OCI-LY7 (cell line): ENCODE measurements around the gene KRT86. TPM values are rescaled to one million over a fixed set of nuclear protein-coding genes. Genes with fewer than 3 reads are reported as not detected.

ENCODE experiments used
- BruUV-seq: library from RNA; stranded (reverse); fragments of 400-500 nt; replicated peaks from 2 replicates; lab custom pipeline; 2021; lab: Mats Ljungman, UMichigan
- CTCF ChIA-PET: fragments of 300-600 bp; sonication (Branson Sonifier 250); formaldehyde crosslinking; loops from one replicate; lab custom pipeline; 2022; ENCODE audit warnings: antibody characterized with exemption; ENCODE audit not compliant: unreplicated experiment; lab: Charles Lee
- POLR2A ChIA-PET: fragments of 300-600 bp; sonication (Branson Sonifier 250); formaldehyde crosslinking; loops from one replicate; lab custom pipeline; 2022; ENCODE audit warnings: antibody characterized with exemption; lab: Charles Lee
- DNase-seq: peaks from one replicate; pipeline ENCODE4 v3.0.0-alpha.2; 2015; ENCODE audit warnings: low spot score
- H2AFZ ChIP-seq: fragments of 200-600 bp; sonication (generic), shearing (Covaris generic); 2 replicates; pipeline ENCODE4 v1.6.1; 2014; ENCODE audit warnings: mild to moderate bottlenecking, antibody characterized with exemption, low read length, moderate library complexity
- H3K27ac ChIP-seq: fragments of 200-600 bp; sonication (generic); 2 replicates; pipeline ENCODE4 v1.5.1; 2014; ENCODE audit warnings: mixed run types, low read depth, mild to moderate bottlenecking, moderate library complexity, low read length, inconsistent platforms; ENCODE audit not compliant: poor library complexity, severe bottlenecking
- H3K36me3 ChIP-seq: fragments of 200-600 bp; sonication (generic); 2 replicates; pipeline ENCODE4 v1.6.1; 2014; ENCODE audit warnings: mild to moderate bottlenecking, antibody characterized with exemption, low read length, moderate library complexity, mixed read lengths; ENCODE audit not compliant: insufficient read depth
- H3K4me1 ChIP-seq: fragments of 200-600 bp; sonication (generic); 2 replicates; pipeline ENCODE4 v1.5.1; 2014; ENCODE audit warnings: mild to moderate bottlenecking, low read length; ENCODE audit not compliant: insufficient read depth, poor library complexity, severe bottlenecking
- H3K4me2 ChIP-seq: fragments of 200-600 bp; sonication (generic); 2 replicates; pipeline ENCODE4 v1.6.1; 2014; ENCODE audit warnings: mild to moderate bottlenecking, low read length
- H3K4me3 ChIP-seq: fragments of 200-600 bp; sonication (generic); 2 replicates; pipeline ENCODE4 v1.5.1; 2014; ENCODE audit warnings: mild to moderate bottlenecking, low read depth, low read length; ENCODE audit not compliant: poor library complexity, severe bottlenecking
- H3K79me2 ChIP-seq: fragments of 200-600 bp; sonication (generic); 2 replicates; pipeline ENCODE4 v1.6.1; 2016; ENCODE audit warnings: low read depth, mild to moderate bottlenecking, low read length, moderate library complexity, mixed read lengths; ENCODE audit not compliant: insufficient read depth
- H3K9me2 ChIP-seq: fragments of 200-600 bp; sonication (generic); 2 replicates; pipeline ENCODE4 v1.6.1; 2016; ENCODE audit warnings: mild to moderate bottlenecking, low read length, mixed read lengths; ENCODE audit not compliant: insufficient read depth
- H3K9me3 ChIP-seq: fragments of 200-600 bp; sonication (generic); 2 replicates; pipeline ENCODE4 v1.6.1; 2014; ENCODE audit warnings: mild to moderate bottlenecking, mixed run types, low read length, mixed read lengths
- H4K20me1 ChIP-seq: fragments of 200-600 bp; sonication (generic); 2 replicates; pipeline ENCODE4 v1.6.1; 2014; ENCODE audit warnings: mild to moderate bottlenecking, antibody characterized with exemption, low read length, moderate library complexity, mixed read lengths; ENCODE audit not compliant: insufficient read depth
- EZH2phosphoT487 ChIP-seq: fragments of 200-600 bp; sonication (generic); IDR thresholded peaks from 2 replicates; pipeline ENCODE4 v1.6.1; 2018; ENCODE audit warnings: low read depth, borderline replicate concordance, mild to moderate bottlenecking, mixed run types, antibody characterized with exemption, low read length, moderate library complexity, mixed read lengths
- intact Hi-C: fragments of 100-400 bp; cut with micrococcal nuclease; formaldehyde crosslinking; loops from one replicate; pipeline ENCODE4 v1.10.0; 2022; ENCODE audit not compliant: unreplicated experiment
- total RNA-seq, 2 experiments: library from RNA; depleted of rRNA in 1 of 2; stranded (reverse); fragments of >200 nt in 1 of 2; shearing (Covaris generic) in 1 of 2; gene quantifications; 2 replicates each; pipeline ENCODE4 v1.2.3, GENCODE V29; 2014 to 2022
- TF ChIP-seq, protein P1 (sequence below): fragments of 200-600 bp; sonication (generic); conservative IDR thresholded peaks from 2 replicates; pipeline ENCODE4 v1.5.1; 2014; ENCODE audit warnings: mild to moderate bottlenecking, antibody characterized with exemption, low read length, moderate library complexity, mixed read lengths

Gene KRT86
- total RNA-seq, 2 experiments from 2014 or later: not detected

DNA sequence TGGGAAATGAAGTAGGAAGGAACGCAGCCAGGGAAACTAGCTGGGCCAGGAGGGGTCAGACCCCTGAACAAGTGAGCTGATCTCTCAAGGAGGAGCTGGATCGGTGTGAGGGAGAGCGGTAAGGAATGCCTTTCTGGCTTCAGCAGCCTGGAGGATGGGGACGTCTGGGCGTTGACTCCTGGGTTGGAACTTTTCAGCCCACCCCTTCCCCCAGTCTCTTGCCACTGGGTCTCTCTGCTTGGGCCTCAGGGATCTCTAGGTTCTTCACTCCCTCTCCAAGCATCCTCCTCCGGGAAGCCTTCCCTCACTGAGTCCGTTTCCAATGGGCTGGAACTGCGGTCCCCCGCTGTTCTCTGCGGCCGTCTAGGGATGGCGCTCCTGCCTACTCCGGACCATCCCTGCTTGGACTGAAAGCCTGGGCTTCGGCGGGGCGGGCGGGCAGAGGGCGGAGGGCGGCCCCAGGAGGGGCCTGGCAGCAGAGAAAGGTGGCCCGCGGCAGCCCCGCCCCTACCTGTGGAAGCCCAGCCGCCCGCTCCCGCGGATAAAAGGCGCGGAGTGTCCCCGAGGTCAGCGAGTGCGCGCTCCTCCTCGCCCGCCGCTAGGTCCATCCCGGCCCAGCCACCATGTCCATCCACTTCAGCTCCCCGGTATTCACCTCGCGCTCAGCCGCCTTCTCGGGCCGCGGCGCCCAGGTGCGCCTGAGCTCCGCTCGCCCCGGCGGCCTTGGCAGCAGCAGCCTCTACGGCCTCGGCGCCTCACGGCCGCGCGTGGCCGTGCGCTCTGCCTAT, 41.6 kb upstream of the KRT86 start, which contains the start of gene KRT7:
TSS of gene KRT7 (plus strand) at position 570 of the 788 bp plus-strand sequence. CDS start at position 624, 54 bp downstream.
- no peak for DNase-seq
- CTCF ChIA-PET: interaction anchor here (0.6 kb wide), 1 partner anchor 9 kb away, joined by 3 read pairs; no protein-coding TSS in a partner anchor
- no peak within 1 kb of the TSS for H3K27ac ChIP-seq
- TF ChIP-seq, protein P1, sequence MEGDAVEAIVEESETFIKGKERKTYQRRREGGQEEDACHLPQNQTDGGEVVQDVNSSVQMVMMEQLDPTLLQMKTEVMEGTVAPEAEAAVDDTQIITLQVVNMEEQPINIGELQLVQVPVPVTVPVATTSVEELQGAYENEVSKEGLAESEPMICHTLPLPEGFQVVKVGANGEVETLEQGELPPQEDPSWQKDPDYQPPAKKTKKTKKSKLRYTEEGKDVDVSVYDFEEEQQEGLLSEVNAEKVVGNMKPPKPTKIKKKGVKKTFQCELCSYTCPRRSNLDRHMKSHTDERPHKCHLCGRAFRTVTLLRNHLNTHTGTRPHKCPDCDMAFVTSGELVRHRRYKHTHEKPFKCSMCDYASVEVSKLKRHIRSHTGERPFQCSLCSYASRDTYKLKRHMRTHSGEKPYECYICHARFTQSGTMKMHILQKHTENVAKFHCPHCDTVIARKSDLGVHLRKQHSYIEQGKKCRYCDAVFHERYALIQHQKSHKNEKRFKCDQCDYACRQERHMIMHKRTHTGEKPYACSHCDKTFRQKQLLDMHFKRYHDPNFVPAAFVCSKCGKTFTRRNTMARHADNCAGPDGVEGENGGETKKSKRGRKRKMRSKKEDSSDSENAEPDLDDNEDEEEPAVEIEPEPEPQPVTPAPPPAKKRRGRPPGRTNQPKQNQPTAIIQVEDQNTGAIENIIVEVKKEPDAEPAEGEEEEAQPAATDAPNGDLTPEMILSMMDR: no peak
- no peak for TF ChIP-seq EZH2phosphoT487
- H3K4me3 ChIP-seq: no peak within 1 kb of the TSS
- H4K20me1 ChIP-seq: no peaks in the 10 kb centered on the region
- H3K36me3 ChIP-seq: no peaks in the 10 kb centered on the region
- BruUV-seq: no TSS peak
- H3K9me2 ChIP-seq: no peaks in the 10 kb centered on the region
- POLR2A ChIA-PET: interaction anchor here (0.6 kb wide), 1 partner anchor 125 kb away, joined by 3 read pairs; no protein-coding TSS in a partner anchor
- no peaks in the 10 kb centered on the region for H3K9me3 ChIP-seq
- intact Hi-C loops: no loop called here
- H3K79me2 ChIP-seq: no peaks in the 10 kb centered on the region
- H2AFZ ChIP-seq: no peak within 1 kb of the TSS
- no peak within 1 kb of the TSS for H3K4me2 ChIP-seq
- H3K4me1 ChIP-seq: no peaks in the 10 kb centered on the region

DNA sequence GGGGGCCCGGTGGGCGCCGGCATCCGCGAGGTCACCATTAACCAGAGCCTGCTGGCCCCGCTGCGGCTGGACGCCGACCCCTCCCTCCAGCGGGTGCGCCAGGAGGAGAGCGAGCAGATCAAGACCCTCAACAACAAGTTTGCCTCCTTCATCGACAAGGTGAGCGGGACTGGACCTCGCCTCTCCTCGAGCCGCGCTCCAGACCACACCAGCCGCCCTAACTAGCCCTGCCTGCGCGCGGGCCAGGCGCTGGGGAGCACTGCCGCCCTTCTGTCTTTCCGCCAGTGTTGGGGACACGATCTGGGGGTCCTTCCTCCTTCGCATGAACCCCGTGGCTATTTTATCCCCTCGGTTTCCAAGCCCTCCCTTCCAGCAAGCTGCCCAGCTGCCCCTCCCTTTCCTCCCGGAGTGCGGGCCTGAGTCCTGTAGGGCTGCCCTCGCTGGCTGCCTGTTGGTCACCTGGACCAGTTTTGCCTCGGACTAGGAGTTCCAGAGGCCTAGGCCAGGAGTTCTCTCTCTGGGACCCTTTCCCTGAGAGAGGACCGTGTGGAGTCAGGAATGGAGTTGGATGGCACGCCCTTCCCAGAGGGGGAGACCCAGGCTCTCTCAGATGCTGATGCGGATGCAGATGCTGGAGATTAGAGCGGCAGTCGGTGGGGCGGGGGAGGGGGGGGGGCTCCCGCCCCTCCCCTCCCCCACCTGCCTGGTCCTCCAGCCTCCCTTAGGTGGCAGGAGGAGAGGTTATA, 40.8 kb upstream of the KRT86 start:
- H3K4me1 ChIP-seq: no peaks in the 10 kb centered on the region
- no peaks in the 10 kb centered on the region for H3K36me3 ChIP-seq
- H3K79me2 ChIP-seq: no peaks in the 10 kb centered on the region
- no peak overlapping the region for H2AFZ ChIP-seq
- no peak for DNase-seq
- CTCF ChIA-PET: no interaction called here
- H3K4me2 ChIP-seq: no peak overlapping the region
- intact Hi-C loops: no loop called here
- H3K27ac ChIP-seq: no peak overlapping the region
- BruUV-seq: no TSS peak
- TF ChIP-seq EZH2phosphoT487: no peak
- TF ChIP-seq, protein P1: no peak
- no peaks in the 10 kb centered on the region for H3K9me3 ChIP-seq
- no peak overlapping the region for H3K4me3 ChIP-seq
- H3K9me2 ChIP-seq: no peaks in the 10 kb centered on the region
- POLR2A ChIA-PET: no interaction called here
- no peaks in the 10 kb centered on the region for H4K20me1 ChIP-seq
